Osteoblast (primary cell): ENCODE measurements around the gene KDM3B. TPM values are rescaled to one million over a fixed set of nuclear protein-coding genes. Genes with fewer than 3 reads are reported as not detected.

Source experiments
- DNase-seq: peaks from one replicate; pipeline ENCODE4 v3.0.0; 2011; ENCODE audit warnings: low spot score, mixed read lengths; ENCODE audit not compliant: insufficient read length; ENCODE audit errors: missing footprints
- H2AFZ ChIP-seq: 2 replicates; pipeline ENCODE4 v1.6.0; 2011; ENCODE audit warnings: mild to moderate bottlenecking, low read length
- H3K27ac ChIP-seq: 2 replicates; pipeline ENCODE4 v1.5.1; 2011; ENCODE audit warnings: mild to moderate bottlenecking, low read depth, low read length, moderate library complexity
- H3K27me3 ChIP-seq: 2 replicates; pipeline ENCODE4 v1.6.0; 2012; ENCODE audit warnings: mild to moderate bottlenecking, control low read depth, inconsistent platforms, low read length, moderate library complexity; ENCODE audit not compliant: insufficient read depth
- H3K36me3 ChIP-seq: 2 replicates; pipeline ENCODE4 v1.5.1; 2011; ENCODE audit warnings: mild to moderate bottlenecking, low read length, control low read depth, moderate library complexity; ENCODE audit not compliant: insufficient read depth
- H3K4me1 ChIP-seq: 2 replicates; pipeline ENCODE4 v1.5.1; 2011; ENCODE audit warnings: mild to moderate bottlenecking, low read length, control low read depth, moderate library complexity; ENCODE audit not compliant: insufficient read depth
- H3K4me2 ChIP-seq: 2 replicates; pipeline ENCODE4 v1.6.0; 2011; ENCODE audit warnings: mild to moderate bottlenecking, low read length; ENCODE audit not compliant: insufficient read depth
- H3K4me3 ChIP-seq: fragments of 200-600 bp; sonication (generic); 3 replicates; pipeline ENCODE4 v1.5.1; 2012; ENCODE audit warnings: mild to moderate bottlenecking, low read length, inconsistent platforms; ENCODE audit not compliant: insufficient read depth
- H3K79me2 ChIP-seq: 2 replicates; pipeline ENCODE4 v1.6.0; 2012; ENCODE audit warnings: mild to moderate bottlenecking, low read length, control low read depth, inconsistent platforms; ENCODE audit not compliant: insufficient read depth
- H3K9me3 ChIP-seq: 2 replicates; pipeline ENCODE4 v1.5.1; 2011; ENCODE audit warnings: low read depth, low read length, control low read depth
- H4K20me1 ChIP-seq: 2 replicates; pipeline ENCODE4 v1.6.0; 2012; ENCODE audit warnings: mild to moderate bottlenecking, low read length, control low read depth; ENCODE audit not compliant: insufficient read depth
- total RNA-seq: library from RNA; depleted of rRNA; stranded (reverse); fragments of >200 nt; gene quantifications from 2 replicates; pipeline ENCODE4 v1.2.3, GENCODE V29; 2012
- TF ChIP-seq, protein P1 (sequence below): IDR thresholded peaks from 2 replicates; pipeline ENCODE4 v1.5.1; 2011; ENCODE audit warnings: mild to moderate bottlenecking, low read depth, low read length, moderate library complexity; ENCODE audit errors: extremely low read depth

Gene KDM3B
- total RNA-seq, 1 donor = 53.2 TPM

DNA sequence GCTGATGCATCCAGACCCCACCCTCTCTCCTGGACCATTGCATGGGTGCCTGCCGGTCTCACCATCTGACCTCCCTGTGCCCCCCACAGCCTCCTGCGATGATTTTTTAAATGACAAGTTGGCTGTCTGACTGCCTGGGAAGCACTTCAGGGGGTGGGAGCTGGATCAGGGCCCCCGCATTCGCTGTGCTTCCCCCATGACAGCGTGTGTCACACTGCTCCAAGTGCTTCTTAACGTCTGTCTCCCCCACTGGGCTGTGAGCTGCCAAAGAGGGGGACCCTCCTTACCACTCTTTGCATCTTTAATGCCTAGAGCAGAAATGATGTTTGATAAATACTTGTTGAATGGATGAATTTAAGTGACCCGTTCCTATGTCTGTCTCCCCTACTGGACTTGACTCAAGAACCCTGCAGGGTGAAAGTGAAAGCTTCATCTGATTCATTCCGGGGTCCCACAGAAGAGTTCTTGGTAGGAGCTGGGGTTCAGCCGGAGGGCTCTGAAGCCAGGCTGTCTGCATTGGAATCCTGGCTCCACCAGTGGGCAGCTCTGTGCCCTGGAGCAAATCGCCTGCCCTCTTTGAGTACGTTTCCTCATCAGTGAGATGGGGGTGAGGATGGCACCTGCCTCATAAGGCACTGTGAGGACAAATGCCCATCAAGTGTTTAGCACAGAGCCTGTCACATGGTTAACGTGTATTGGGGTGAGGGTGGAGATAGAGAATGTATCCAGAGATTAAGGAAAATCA is 105.2 kb downstream of the KDM3B start:
- Histone ChIP-seq H3K27me3 (no peaks in the 10 kb centered on the region), H3K4me3 (no peak overlapping the region), H2AFZ (no peak overlapping the region), H3K4me1 (peaks cover 12% of the 10 kb centered on the region), H3K27ac (no peak overlapping the region), H3K9me3 (no peaks in the 10 kb centered on the region), H3K36me3 (no peaks in the 10 kb centered on the region), H4K20me1 (no peaks in the 10 kb centered on the region), H3K4me2 (no peak overlapping the region), H3K79me2 (no peaks in the 10 kb centered on the region)
- DNase-seq = peak; percentile 77
- TF ChIP-seq, protein P1, sequence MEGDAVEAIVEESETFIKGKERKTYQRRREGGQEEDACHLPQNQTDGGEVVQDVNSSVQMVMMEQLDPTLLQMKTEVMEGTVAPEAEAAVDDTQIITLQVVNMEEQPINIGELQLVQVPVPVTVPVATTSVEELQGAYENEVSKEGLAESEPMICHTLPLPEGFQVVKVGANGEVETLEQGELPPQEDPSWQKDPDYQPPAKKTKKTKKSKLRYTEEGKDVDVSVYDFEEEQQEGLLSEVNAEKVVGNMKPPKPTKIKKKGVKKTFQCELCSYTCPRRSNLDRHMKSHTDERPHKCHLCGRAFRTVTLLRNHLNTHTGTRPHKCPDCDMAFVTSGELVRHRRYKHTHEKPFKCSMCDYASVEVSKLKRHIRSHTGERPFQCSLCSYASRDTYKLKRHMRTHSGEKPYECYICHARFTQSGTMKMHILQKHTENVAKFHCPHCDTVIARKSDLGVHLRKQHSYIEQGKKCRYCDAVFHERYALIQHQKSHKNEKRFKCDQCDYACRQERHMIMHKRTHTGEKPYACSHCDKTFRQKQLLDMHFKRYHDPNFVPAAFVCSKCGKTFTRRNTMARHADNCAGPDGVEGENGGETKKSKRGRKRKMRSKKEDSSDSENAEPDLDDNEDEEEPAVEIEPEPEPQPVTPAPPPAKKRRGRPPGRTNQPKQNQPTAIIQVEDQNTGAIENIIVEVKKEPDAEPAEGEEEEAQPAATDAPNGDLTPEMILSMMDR = no peak

DNA sequence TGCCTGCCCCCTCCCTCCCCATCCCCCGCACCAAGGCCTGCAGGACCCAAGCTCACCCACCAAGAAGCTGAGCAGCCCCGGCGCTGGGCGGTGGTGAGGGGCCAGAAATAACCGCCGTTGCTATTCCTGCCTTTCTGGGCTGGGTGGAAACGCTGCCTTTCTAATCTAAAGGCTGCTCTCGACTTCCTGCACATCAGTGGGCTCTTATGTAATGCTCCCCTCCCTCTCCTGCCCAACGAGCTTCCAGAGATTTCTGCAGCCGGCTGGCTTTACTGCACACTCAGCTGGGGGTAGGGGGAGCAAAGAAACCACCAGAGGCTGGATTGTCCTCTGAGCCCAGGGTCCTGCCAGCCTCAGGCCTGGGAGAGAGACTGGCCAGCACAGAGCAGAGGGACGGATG is 105.9 kb downstream of the KDM3B start:
- peaks cover 15% of the 10 kb centered on the region for H3K4me1 ChIP-seq
- no peak overlapping the region for H3K4me3 ChIP-seq

DNA sequence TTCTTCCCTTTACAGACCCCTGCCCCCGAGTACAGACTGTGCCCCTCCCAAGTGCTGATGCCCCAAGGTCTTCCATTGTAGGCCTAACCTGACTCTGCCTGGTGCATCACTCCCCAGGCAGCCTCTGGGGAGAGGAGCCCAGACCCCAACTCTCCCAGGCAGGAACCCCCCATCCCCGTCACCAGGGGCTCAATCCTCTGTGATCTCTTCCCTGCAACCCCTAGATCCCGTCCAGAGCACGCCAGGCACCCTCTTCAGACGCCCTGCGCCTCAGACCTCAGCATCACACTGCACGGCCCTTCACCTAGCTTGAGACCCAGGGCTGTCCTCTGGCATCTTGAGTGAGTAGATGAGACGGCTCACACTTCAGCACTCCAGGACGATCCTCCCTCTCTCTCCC is 106.4 kb downstream of the KDM3B start:
- Histone ChIP-seq H3K27me3 (no peaks in the 10 kb centered on the region), H3K9me3 (no peaks in the 10 kb centered on the region), H3K36me3 (no peaks in the 10 kb centered on the region), H3K4me1 (peaks cover 18% of the 10 kb centered on the region), H3K79me2 (no peaks in the 10 kb centered on the region), H3K4me2 (no peak overlapping the region), H3K27ac (no peak overlapping the region), H4K20me1 (no peaks in the 10 kb centered on the region), H2AFZ (no peak overlapping the region), H3K4me3 (no peak overlapping the region)
- TF ChIP-seq, protein P1 = no peak
- DNase-seq = no peak

More for the DNA sequence above, 105.9 kb downstream of the KDM3B start:
- no peaks in the 10 kb centered on the region for H3K9me3 ChIP-seq
- no peak overlapping the region for H3K4me2 ChIP-seq
- no peaks in the 10 kb centered on the region for H3K36me3 ChIP-seq
- no peak for DNase-seq
- H3K27me3 ChIP-seq = no peaks in the 10 kb centered on the region
- no peaks in the 10 kb centered on the region for H3K79me2 ChIP-seq
- H2AFZ ChIP-seq = peak overlapping the region; percentile 35
- TF ChIP-seq, protein P1 = no peak
- no peaks in the 10 kb centered on the region for H4K20me1 ChIP-seq
- no peak overlapping the region for H3K27ac ChIP-seq

GRCh38 chr5:138459311-138459933 is 106.9 kb downstream of the KDM3B start:
- Histone ChIP-seq H3K4me2 (no peak overlapping the region), H3K4me1 (peaks cover 18% of the 10 kb centered on the region), H3K27ac (no peak overlapping the region), H4K20me1 (peaks cover 2% of the 10 kb centered on the region), H3K9me3 (no peaks in the 10 kb centered on the region), H3K79me2 (no peaks in the 10 kb centered on the region), H3K36me3 (no peaks in the 10 kb centered on the region), H3K4me3 (no peak overlapping the region), H2AFZ (no peak overlapping the region), H3K27me3 (no peaks in the 10 kb centered on the region)
- TF ChIP-seq, protein P1 = no peak
- no peak for DNase-seq
